Adrenal gland (tissue), 5 donors: ENCODE results near the gene ENTR1.

ENCODE experiments used
- CTCF ChIP-seq, 6 experiments: fragments of 450-650 bp in 4 of 6; fragments of 200-600 bp in 2 of 6; sonication (generic) in 1 of 6; IDR thresholded peaks; 1 replicate in 5 of 6; 2 replicates in 1 of 6; pipeline versions ENCODE4 v1.5.1 to v1.8.0; 2016 to 2021; ENCODE audit warnings: antibody characterized with exemption in 6 of 6, mild to moderate bottlenecking in 2 of 6, moderate library complexity in 1 of 6
- POLR2A ChIP-seq, 2 donors: fragments of 450-650 bp; IDR thresholded peaks; one replicate each; pipeline ENCODE4 v1.6.1; 2017; ENCODE audit warnings: antibody characterized with exemption in 2 of 2, mild to moderate bottlenecking in 2 of 2, moderate library complexity in 1 of 2
- donor health status: DM: no; HTN: no; CAD: no.

GRCh38 chr9:136353757-136354488, 56.5 kb downstream of the ENTR1 start:
- no peak for TF ChIP-seq CTCF (IDR thresholded peaks at IDR 0.05)
- no peak for TF ChIP-seq POLR2A (IDR thresholded peaks at IDR 0.05)
